ENCODE data around the gene ADAMTS9.

ADAMTS9 gene

GRCh38 chr3:64687781-64688604, at the start of gene ADAMTS9:
ADAMTS9 (minus strand) TSS chr3:64688000; CDS start chr3:64687657, 343 bp downstream.
- no peak for DNase-seq (ENCODE audit: low read depth)

GRCh38 chr3:64732576-64732975, 44.8 kb upstream of the ADAMTS9 start:
- DNase-seq (ENCODE audit: low read depth) = no peak

- DNase-seq (ENCODE audit: low read depth) = no peak
Measured at GRCh38 chr3:64730681-64731080, 42.9 kb upstream of the ADAMTS9 start.

GRCh38 chr3:64728994-64729393, 41.2 kb upstream of the ADAMTS9 start:
- DNase-seq (ENCODE audit: low read depth) = no peak

GRCh38 chr3:64728428-64728827, 40.6 kb upstream of the ADAMTS9 start:
- no peak for DNase-seq (ENCODE audit: low read depth)

GRCh38 chr3:64726414-64727090, 38.8 kb upstream of the ADAMTS9 start:
- DNase-seq (ENCODE audit: low read depth) = no peak

- no peak for DNase-seq (ENCODE audit: low read depth)
Measured at GRCh38 chr3:64718976-64719375, 31.2 kb upstream of the ADAMTS9 start.

GRCh38 chr3:64717872-64718613, 30.2 kb upstream of the ADAMTS9 start:
- DNase-seq (ENCODE audit: low read depth) = no peak

GRCh38 chr3:64717411-64717810, 29.6 kb upstream of the ADAMTS9 start:
- no peak for DNase-seq (ENCODE audit: low read depth)

GRCh38 chr3:64716110-64716710, 28.4 kb upstream of the ADAMTS9 start:
- no peak for DNase-seq (ENCODE audit: low read depth)

GRCh38 chr3:64715211-64715982, 27.6 kb upstream of the ADAMTS9 start:
- no peak for DNase-seq (ENCODE audit: low read depth)

- no peak for DNase-seq (ENCODE audit: low read depth)
Measured at GRCh38 chr3:64708456-64708855, 20.7 kb upstream of the ADAMTS9 start.

- DNase-seq (ENCODE audit: low read depth) = no peak
Measured at GRCh38 chr3:64705946-64706345, 18.1 kb upstream of the ADAMTS9 start.

GRCh38 chr3:64696896-64697295, 9.1 kb upstream of the ADAMTS9 start:
- DNase-seq (ENCODE audit: low read depth) = no peak

GRCh38 chr3:64694114-64694513, 6.3 kb upstream of the ADAMTS9 start:
- no peak for DNase-seq (ENCODE audit: low read depth)

- no peak for DNase-seq (ENCODE audit: low read depth)
Measured at GRCh38 chr3:64693031-64693430, 5.2 kb upstream of the ADAMTS9 start.

- no peak for DNase-seq (ENCODE audit: low read depth)
Measured at GRCh38 chr3:64691051-64691450, 3.3 kb upstream of the ADAMTS9 start.

GRCh38 chr3:64687086-64687780, 567 bp downstream of the ADAMTS9 start:
- DNase-seq (ENCODE audit: low read depth) = no peak

GRCh38 chr3:64686446-64686908, 1.3 kb downstream of the ADAMTS9 start:
- DNase-seq (ENCODE audit: low read depth) = no peak

- no peak for DNase-seq (ENCODE audit: low read depth)
Measured at GRCh38 chr3:64685800-64686445, 1.9 kb downstream of the ADAMTS9 start.

Measured in stimulated activated CD8-positive, alpha-beta memory T cell treated with anti-CD3 and anti-CD28 coated beads, Interleukin-12 subunit alpha, Interleukin-12 subunit beta, amount 100 ng/mL, for 1 hour (primary cell).